BLaER1 treated with 17β-estradiol and CSF1 and Interleukin-3, amounts not matched to agents 10 nM and 100 nM (cell line): ENCODE results near the gene HAPLN2.

Experiments
- H3K27ac ChIP-seq, 11 experiments: shearing (Covaris generic); formaldehyde crosslinking; 2 replicates each; pipeline ENCODE4 v1.8.1; 2022
- H3K27me3 ChIP-seq, 11 experiments: shearing (Covaris generic); formaldehyde crosslinking; 2 replicates each; pipeline ENCODE4 v1.8.1; 2022
- H3K36me3 ChIP-seq, 11 experiments: shearing (Covaris generic); formaldehyde crosslinking; 2 replicates each; pipeline ENCODE4 v1.8.1; 2022
- H3K4me1 ChIP-seq, 10 experiments: shearing (Covaris generic); formaldehyde crosslinking; 2 replicates each; pipeline ENCODE4 v1.8.1; 2022
- H3K4me2 ChIP-seq, 11 experiments: shearing (Covaris generic); formaldehyde crosslinking; 2 replicates each; pipeline ENCODE4 v1.8.1; 2022
- H3K4me3 ChIP-seq, 10 experiments: shearing (Covaris generic); formaldehyde crosslinking; 2 replicates each; pipeline ENCODE4 v1.8.1; 2022
- H3K9ac ChIP-seq, 11 experiments: shearing (Covaris generic); formaldehyde crosslinking; 2 replicates each; pipeline ENCODE4 v1.8.1; 2022
- H3K9me3 ChIP-seq, 11 experiments: shearing (Covaris generic); formaldehyde crosslinking; replicated peaks in 1 of 11; 2 replicates each; pipeline ENCODE4 v1.8.1; 2022
- H4K20me1 ChIP-seq, 11 experiments: shearing (Covaris generic); formaldehyde crosslinking; 2 replicates each; pipeline ENCODE4 v1.8.1; 2022
- Cebpa-rat ChIP-seq, 11 experiments: shearing (Covaris generic); IDR thresholded peaks; 2 replicates each; pipeline ENCODE4 v1.8.1; 2022

HAPLN2 gene

DNA sequence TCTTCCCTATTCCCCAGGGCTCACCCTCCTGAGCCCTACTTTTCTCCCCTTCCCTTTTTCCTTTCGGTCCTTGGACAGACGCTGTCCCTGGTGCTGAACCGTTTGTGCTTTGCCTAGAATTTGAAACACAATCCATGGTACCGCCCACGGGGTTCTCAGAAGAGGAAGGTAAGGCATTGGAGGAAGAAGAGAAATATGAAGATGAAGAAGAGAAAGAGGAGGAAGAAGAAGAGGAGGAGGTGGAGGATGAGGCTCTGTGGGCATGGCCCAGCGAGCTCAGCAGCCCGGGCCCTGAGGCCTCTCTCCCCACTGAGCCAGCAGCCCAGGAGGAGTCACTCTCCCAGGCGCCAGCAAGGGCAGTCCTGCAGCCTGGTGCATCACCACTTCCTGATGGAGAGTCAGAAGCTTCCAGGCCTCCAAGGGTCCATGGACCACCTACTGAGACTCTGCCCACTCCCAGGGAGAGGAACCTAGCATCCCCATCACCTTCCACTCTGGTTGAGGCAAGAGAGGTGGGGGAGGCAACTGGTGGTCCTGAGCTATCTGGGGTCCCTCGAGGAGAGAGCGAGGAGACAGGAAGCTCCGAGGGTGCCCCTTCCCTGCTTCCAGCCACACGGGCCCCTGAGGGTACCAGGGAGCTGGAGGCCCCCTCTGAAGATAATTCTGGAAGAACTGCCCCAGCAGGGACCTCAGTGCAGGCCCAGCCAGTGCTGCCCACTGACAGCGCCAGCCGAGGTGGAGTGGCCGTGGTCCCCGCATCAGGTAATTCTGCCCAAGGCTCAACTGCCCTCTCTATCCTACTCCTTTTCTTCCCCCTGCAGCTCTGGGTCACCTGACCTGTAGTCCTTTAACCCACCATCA, 33.1 kb downstream of the HAPLN2 start:
- H3K9ac ChIP-seq, result no peak overlapping the region
- H3K27me3 ChIP-seq, result peaks cover 100% of the 10 kb centered on the region in 11 experiments
- no peaks in the 10 kb centered on the region for H3K36me3 ChIP-seq
- peaks cover 9 to 17% (median 14%) of the 10 kb centered on the region in 10 experiments for H3K4me1 ChIP-seq
- no peak for TF ChIP-seq Cebpa-rat (IDR thresholded peaks at IDR 0.05)
- H3K27ac ChIP-seq, result no peak overlapping the region
- H3K4me2 ChIP-seq, result no peak overlapping the region; a peak in 1 of 22 replicates
- no peak overlapping the region for H3K4me3 ChIP-seq
- H4K20me1 ChIP-seq, result peaks cover 0 to 82% (median 26%) of the 10 kb centered on the region in 11 experiments; a peak in 15 of 22 replicates
- H3K9me3 ChIP-seq, result no peaks in the 10 kb centered on the region; a peak in 1 of 22 replicates

- TF ChIP-seq Cebpa-rat (IDR thresholded peaks at IDR 0.05), result no peak
- H3K4me3 ChIP-seq, result no peak overlapping the region
- H3K9me3 ChIP-seq, result no peaks in the 10 kb centered on the region; a peak in 1 of 22 replicates
- H3K27me3 ChIP-seq, result peaks cover 94 to 100% (median 100%) of the 10 kb centered on the region in 11 experiments
- peaks cover 15 to 22% (median 20%) of the 10 kb centered on the region in 10 experiments for H3K4me1 ChIP-seq
- H3K4me2 ChIP-seq, result no peak overlapping the region
- H3K36me3 ChIP-seq, result no peaks in the 10 kb centered on the region
- no peak overlapping the region for H3K9ac ChIP-seq
- peaks cover 0 to 76% (median 22%) of the 10 kb centered on the region in 11 experiments; a peak in 15 of 22 replicates for H4K20me1 ChIP-seq
- no peak overlapping the region for H3K27ac ChIP-seq
Measured at GRCh38 chr1:156652992-156653355, 33.8 kb downstream of the HAPLN2 start.

GRCh38 chr1:156654700-156655099, 35.5 kb downstream of the HAPLN2 start:
- no peak overlapping the region for H3K9ac ChIP-seq
- peaks cover 0 to 73% (median 17%) of the 10 kb centered on the region in 11 experiments; a peak in 15 of 22 replicates for H4K20me1 ChIP-seq
- no peak overlapping the region for H3K4me3 ChIP-seq
- H3K36me3 ChIP-seq, result no peaks in the 10 kb centered on the region
- no peak overlapping the region for H3K27ac ChIP-seq
- no peak for TF ChIP-seq Cebpa-rat (IDR thresholded peaks at IDR 0.05)
- no peaks in the 10 kb centered on the region; a peak in 1 of 22 replicates for H3K9me3 ChIP-seq
- peaks cover 24 to 38% (median 34%) of the 10 kb centered on the region in 10 experiments for H3K4me1 ChIP-seq
- H3K27me3 ChIP-seq, result peaks cover 77 to 95% (median 90%) of the 10 kb centered on the region in 11 experiments
- H3K4me2 ChIP-seq, result no peak overlapping the region

DNA sequence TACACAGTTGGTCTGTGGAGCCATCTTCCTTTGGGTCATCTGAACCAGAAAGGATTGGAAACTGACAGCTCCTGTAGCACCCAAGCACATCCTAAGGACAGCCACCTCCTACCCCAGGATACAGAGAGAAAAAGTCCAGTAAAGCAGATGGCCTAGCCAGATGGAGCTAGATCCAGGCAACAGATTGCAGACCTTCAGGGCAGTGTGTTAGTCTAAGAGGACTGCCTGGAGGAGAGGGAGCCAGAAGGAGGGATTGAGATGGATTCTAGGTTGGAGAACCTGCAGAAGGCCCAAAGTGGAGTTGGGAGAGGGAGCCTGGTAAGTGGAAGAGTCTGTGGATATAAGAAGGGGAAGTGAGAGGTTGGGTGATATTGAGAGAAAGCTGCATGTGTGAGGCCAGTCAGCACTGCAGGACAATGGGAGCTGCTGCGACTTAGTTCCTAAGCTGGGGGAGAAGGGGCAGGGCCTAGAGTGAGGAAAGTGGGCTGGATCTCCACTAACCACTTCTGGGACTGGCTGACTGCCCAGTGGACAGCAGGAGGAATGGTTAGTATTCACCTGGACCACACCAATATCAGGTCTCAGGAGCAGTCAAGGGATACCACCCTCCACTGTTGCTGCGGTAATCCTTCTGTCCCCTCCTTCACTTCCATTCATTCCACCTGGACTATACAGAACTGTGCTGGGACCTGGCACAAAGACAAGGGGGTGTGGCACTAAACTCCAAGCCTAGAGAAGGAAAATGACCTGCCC, 36.1 kb downstream of the HAPLN2 start:
- Histone ChIP-seq H3K27me3 (peaks cover 71 to 88% (median 84%) of the 10 kb centered on the region in 11 experiments), H3K36me3 (no peaks in the 10 kb centered on the region), H3K27ac (no peak overlapping the region), H3K9me3 (no peaks in the 10 kb centered on the region; a peak in 1 of 22 replicates), H4K20me1 (peaks cover 0 to 72% (median 17%) of the 10 kb centered on the region in 11 experiments; a peak in 15 of 22 replicates), H3K4me3 (no peak overlapping the region), H3K4me2 (no peak overlapping the region), H3K4me1 (peaks cover 30 to 44% (median 40%) of the 10 kb centered on the region in 10 experiments), H3K9ac (no peak overlapping the region)
- no peak for TF ChIP-seq Cebpa-rat (IDR thresholded peaks at IDR 0.05)

GRCh38 chr1:156655904-156656516, 36.8 kb downstream of the HAPLN2 start:
- H3K4me3 ChIP-seq, result no peak overlapping the region
- no peaks in the 10 kb centered on the region; a peak in 1 of 22 replicates for H3K9me3 ChIP-seq
- peaks cover 0 to 72% (median 17%) of the 10 kb centered on the region in 11 experiments; a peak in 15 of 22 replicates for H4K20me1 ChIP-seq
- H3K9ac ChIP-seq, result no peak overlapping the region
- H3K27me3 ChIP-seq, result peaks cover 64 to 82% (median 77%) of the 10 kb centered on the region in 11 experiments
- H3K4me2 ChIP-seq, result peak overlapping the region in 2 of 11 experiments; percentile 95 to 98; a peak in 1 of 22 replicates
- H3K4me1 ChIP-seq, result peaks cover 37 to 51% (median 46%) of the 10 kb centered on the region in 10 experiments
- H3K27ac ChIP-seq, result no peak overlapping the region
- H3K36me3 ChIP-seq, result no peaks in the 10 kb centered on the region
- TF ChIP-seq Cebpa-rat (IDR thresholded peaks at IDR 0.05), result no peak

- peak overlapping the region in 3 of 11 experiments; percentile 5 to 54 (median 50); a peak in 3 of 22 replicates for H3K9ac ChIP-seq
- no peak for TF ChIP-seq Cebpa-rat (IDR thresholded peaks at IDR 0.05)
- peak overlapping the region; percentile 46 to 99 (median 74) for H3K4me2 ChIP-seq
- H3K27me3 ChIP-seq, result peaks cover 53 to 71% (median 67%) of the 10 kb centered on the region in 11 experiments
- H3K9me3 ChIP-seq, result no peaks in the 10 kb centered on the region; a peak in 1 of 22 replicates
- peaks cover 48 to 62% (median 55%) of the 10 kb centered on the region in 10 experiments for H3K4me1 ChIP-seq
- peaks cover 0 to 64% (median 17%) of the 10 kb centered on the region in 11 experiments; a peak in 15 of 22 replicates for H4K20me1 ChIP-seq
- H3K27ac ChIP-seq, result peak overlapping the region in 1 of 11 experiments; percentile 55; a peak in 1 of 22 replicates
- H3K4me3 ChIP-seq, result peak overlapping the region in 8 of 10 experiments; percentile 31 to 50 (median 38); a peak in 15 of 20 replicates
- H3K36me3 ChIP-seq, result no peaks in the 10 kb centered on the region
Measured at GRCh38 chr1:156656806-156657740, 37.9 kb downstream of the HAPLN2 start.

- no peaks in the 10 kb centered on the region for H3K9me3 ChIP-seq
- H3K36me3 ChIP-seq, result no peaks in the 10 kb centered on the region
- H3K4me1 ChIP-seq, result peaks cover 55 to 69% (median 63%) of the 10 kb centered on the region in 10 experiments
- H3K4me3 ChIP-seq, result peak overlapping the region in 3 of 10 experiments; percentile 36 to 45 (median 42); a peak in 2 of 20 replicates
- peaks cover 0 to 58% (median 16%) of the 10 kb centered on the region in 11 experiments; a peak in 15 of 22 replicates for H4K20me1 ChIP-seq
- no peak for TF ChIP-seq Cebpa-rat (IDR thresholded peaks at IDR 0.05)
- H3K27me3 ChIP-seq, result peaks cover 46 to 63% (median 59%) of the 10 kb centered on the region in 11 experiments
- H3K27ac ChIP-seq, result peak overlapping the region in 3 of 11 experiments; percentile 43 to 55 (median 44); a peak in 5 of 22 replicates
- peak overlapping the region in 5 of 11 experiments; percentile 2 to 54 (median 9); a peak in 4 of 22 replicates for H3K9ac ChIP-seq
- peak overlapping the region; percentile 46 to 99 (median 74); a peak in 21 of 22 replicates for H3K4me2 ChIP-seq
Measured at GRCh38 chr1:156657741-156658319, 38.6 kb downstream of the HAPLN2 start.
